Gastroesophageal sphincter (tissue), 4 donors: Measurements from ENCODE around the gene LEKR1. TPM values are rescaled to one million over a fixed set of nuclear protein-coding genes. Genes with fewer than 3 reads are reported as not detected.
"Not testable (repeated sequence)": the region's sequence is repeated elsewhere in the genome, so short reads cannot be mapped to it uniquely, and the experiment has no call there.

Experiments used
- ATAC-seq: fragments of 150-250 bp; one replicate; pipeline ENCODE4 v1.9.1; 2016; ENCODE audit warnings: mild to moderate bottlenecking, moderate library complexity
- H3K27ac ChIP-seq, 4 donors: fragments of 200-600 bp; sonication (generic) in 3 of 4; 1 replicate in 3 of 4; 2 replicates in 1 of 4; pipeline ENCODE4 v1.5.1; 2016 to 2019
- H3K27me3 ChIP-seq: fragments of 200-600 bp; sonication (generic); one replicate; pipeline ENCODE4 v1.5.1; 2019
- H3K36me3 ChIP-seq, 2 donors: fragments of 200-600 bp; sonication (generic); one replicate each; pipeline ENCODE4 v1.5.1; 2019; ENCODE audit warnings: control low read depth in 1 of 2
- H3K4me1 ChIP-seq, 3 donors: fragments of 200-600 bp; sonication (generic); 1 replicate in 2 of 3; 2 replicates in 1 of 3; pipeline ENCODE4 v1.5.1; 2016 to 2019; ENCODE audit warnings: control low read depth in 2 of 3
- H3K4me3 ChIP-seq, 2 donors: fragments of 200-600 bp; sonication (generic); one replicate each; pipeline ENCODE4 v1.5.1; 2019; ENCODE audit warnings: mild to moderate bottlenecking in 1 of 2, moderate library complexity in 1 of 2
- H3K9me3 ChIP-seq, 3 donors: fragments of 200-600 bp; sonication (generic); one replicate each; pipeline ENCODE4 v1.5.1; 2017 to 2019; ENCODE audit warnings: control low read depth in 2 of 3
- CTCF ChIP-seq, 4 experiments: fragments of 200-600 bp in 2 of 4; fragments of 450-650 bp in 2 of 4; sonication (generic) in 1 of 4; IDR thresholded peaks; one replicate each; pipeline ENCODE4 v1.5.1; 2017 to 2019; ENCODE audit warnings: antibody characterized with exemption in 4 of 4, mild to moderate bottlenecking in 2 of 4, moderate library complexity in 2 of 4
- EP300 ChIP-seq: sonication (generic); formaldehyde crosslinking; IDR thresholded peaks from one replicate; pipeline ENCODE4 v1.6.1; 2017; ENCODE audit warnings: antibody characterized with exemption, mild to moderate bottlenecking
- POLR2A ChIP-seq, 2 donors: fragments of 450-650 bp; IDR thresholded peaks; one replicate each; pipeline ENCODE4 v1.6.1; 2017; ENCODE audit warnings: antibody characterized with exemption in 2 of 2, mild to moderate bottlenecking in 2 of 2, moderate library complexity in 1 of 2
- POLR2AphosphoS5 ChIP-seq: sonication (generic); formaldehyde crosslinking; IDR thresholded peaks from one replicate; pipeline ENCODE4 v1.6.1; 2017; ENCODE audit warnings: antibody characterized with exemption
- WGBS, 2 donors: methylation state at CpG; one replicate each; pipeline ENCODE4 v1.1.5; 2018; ENCODE audit warnings: low coverage in 1 of 2; 5-methylcytosine and 5-hydroxymethylcytosine counted together
- total RNA-seq, 4 donors: library from RNA; depleted of rRNA; stranded (reverse); fragments of >200 nt; gene quantifications; one replicate each; pipeline ENCODE4 v1.1.0, GENCODE V29; 2016

The LEKR1 gene
- total RNA-seq, 4 donors from 2014 or later: 2.7 TPM; not detected in 3

GRCh38 chr3:156817646-156818272 lies 8.4 kb upstream of the LEKR1 start:
- no peak for ATAC-seq
- TF ChIP-seq EP300 (no peak), POLR2AphosphoS5 (no peak)
- H3K4me1 ChIP-seq: peaks cover 0 to 22% (median 0%) of the 10 kb centered on the region in 3 donors
- WGBS, 2 donors: 62 to 66% methylated on average over 5 of the region's 5 CpGs
- H3K27ac ChIP-seq: peak overlapping the region; percentile 24 to 88 (median 82)
- H3K9me3 ChIP-seq: no peaks in the 10 kb centered on the region
- peak overlapping the region; percentile 59 to 73 for H3K4me3 ChIP-seq
- no peaks in the 10 kb centered on the region for H3K36me3 ChIP-seq
- no peaks in the 10 kb centered on the region for H3K27me3 ChIP-seq

- Histone ChIP-seq H3K27me3 (no peaks in the 10 kb centered on the region), H3K4me1 (peaks cover 0 to 22% (median 0%) of the 10 kb centered on the region in 3 donors), H3K4me3 (no peak overlapping the region), H3K36me3 (no peaks in the 10 kb centered on the region), H3K27ac (peak overlapping the region in 3 of 4 donors; percentile 79 to 88 (median 86)), H3K9me3 (no peaks in the 10 kb centered on the region)
- no peak for TF ChIP-seq EP300
- no peak for TF ChIP-seq POLR2A (IDR thresholded peaks at IDR 0.05)
- TF ChIP-seq POLR2AphosphoS5: no peak
- no peak for TF ChIP-seq CTCF (IDR thresholded peaks at IDR 0.05)
- no peak for ATAC-seq
- WGBS, 2 donors: 100% methylated on average over 1 to 2 of the region's 2 CpGs
These were observed 7.9 kb upstream of the LEKR1 start for GRCh38 chr3:156818273-156818651.

- no peaks in the 10 kb centered on the region for H3K9me3 ChIP-seq
- no peak for ATAC-seq
- 73 to 89% methylated on average over 3 of the region's 3 CpGs for WGBS, 2 donors
- H3K27me3 ChIP-seq: no peaks in the 10 kb centered on the region
- TF ChIP-seq CTCF (IDR thresholded peaks at IDR 0.05) (no peak), EP300 (no peak), POLR2A (IDR thresholded peaks at IDR 0.05) (no peak), POLR2AphosphoS5 (no peak)
- H3K4me3 ChIP-seq: no peak overlapping the region
- H3K4me1 ChIP-seq: peaks cover 0 to 22% (median 0%) of the 10 kb centered on the region in 3 donors
- no peak overlapping the region for H3K27ac ChIP-seq
- H3K36me3 ChIP-seq: no peaks in the 10 kb centered on the region
These were observed 7.3 kb upstream of the LEKR1 start for GRCh38 chr3:156818890-156819289.

- H3K27me3 ChIP-seq: no peaks in the 10 kb centered on the region
- H3K4me1 ChIP-seq: peaks cover 0 to 22% (median 0%) of the 10 kb centered on the region in 3 donors
- TF ChIP-seq POLR2AphosphoS5: no peak
- no peak for TF ChIP-seq EP300
- TF ChIP-seq POLR2A (IDR thresholded peaks at IDR 0.05): no peak
- no peak for TF ChIP-seq CTCF (IDR thresholded peaks at IDR 0.05)
- no peak for ATAC-seq
- no peaks in the 10 kb centered on the region for H3K9me3 ChIP-seq
- no peaks in the 10 kb centered on the region for H3K36me3 ChIP-seq
- WGBS, 2 donors: 74 to 94% methylated on average over 2 to 6 of the region's 6 CpGs
- no peak overlapping the region for H3K27ac ChIP-seq
- no peak overlapping the region for H3K4me3 ChIP-seq
These were observed 6.1 kb upstream of the LEKR1 start for GRCh38 chr3:156819842-156820691.

- Histone ChIP-seq H3K36me3 (no peaks in the 10 kb centered on the region), H3K4me1 (peaks cover 0 to 24% (median 0%) of the 10 kb centered on the region in 3 donors), H3K27ac (no peak overlapping the region), H3K4me3 (no peak overlapping the region), H3K27me3 (no peaks in the 10 kb centered on the region), H3K9me3 (no peaks in the 10 kb centered on the region)
- TF ChIP-seq POLR2AphosphoS5: no peak
- TF ChIP-seq CTCF (IDR thresholded peaks at IDR 0.05): no peak
- no peak for TF ChIP-seq POLR2A (IDR thresholded peaks at IDR 0.05)
- no peak for TF ChIP-seq EP300
- ATAC-seq: no peak
These were observed 5.5 kb upstream of the LEKR1 start for GRCh38 chr3:156820692-156821080.

- not testable (repeated sequence) for H3K36me3 ChIP-seq, ATAC-seq, H3K27ac ChIP-seq, H3K4me3 ChIP-seq, H3K9me3 ChIP-seq, H3K27me3 ChIP-seq
- WGBS, 2 donors: 100% methylated on average over 1 of the region's 32 CpGs; no CpG with 5 or more reads in 1 of the 2 donors
- peaks cover 0 to 24% (median 0%) of the 10 kb centered on the region in 3 donors for H3K4me1 ChIP-seq
These were observed 3.4 kb upstream of the LEKR1 start for GRCh38 chr3:156822626-156823260.
